HG03439 (cell line): ENCODE results near the gene KRTAP15-1.

ENCODE experiments used
- ATAC-seq: cut with Tn5 transposase; IDR thresholded peaks from one replicate; pipeline ENCODE4 v1.9.1; 2021; ENCODE audit warnings: mild to moderate bottlenecking, moderate library complexity; ENCODE audit not compliant: unreplicated experiment

The KRTAP15-1 gene

GRCh38 chr21:30439975-30440374 lies at the start of gene KRTAP15-1:
TSS of gene KRTAP15-1 (plus strand) at chr21:30440275. CDS start at chr21:30440328, 53 bp downstream.
- no peak for ATAC-seq

GRCh38 chr21:30391492-30392025 lies 48.5 kb upstream of the KRTAP15-1 start:
- ATAC-seq: no peak

GRCh38 chr21:30395731-30396130 lies 44.3 kb upstream of the KRTAP15-1 start, which contains the start of gene KRTAP13-1:
TSS of gene KRTAP13-1 (plus strand) at chr21:30396031. CDS start at chr21:30396087, 56 bp downstream.
- no peak for ATAC-seq

GRCh38 chr21:30408782-30409494 lies 31.1 kb upstream of the KRTAP15-1 start:
- ATAC-seq: no peak

- ATAC-seq: no peak
Measured at GRCh38 chr21:30415993-30416392, 24.1 kb upstream of the KRTAP15-1 start.

- ATAC-seq: no peak
Measured at GRCh38 chr21:30425826-30426225, 14.2 kb upstream of the KRTAP15-1 start, which contains the start of gene KRTAP13-3. TSS of gene KRTAP13-3 (minus strand) at chr21:30425926. CDS start at chr21:30425912, 14 bp downstream.

GRCh38 chr21:30426731-30427130 lies 13.3 kb upstream of the KRTAP15-1 start:
- ATAC-seq: no peak

GRCh38 chr21:30430170-30430655 lies 9.9 kb upstream of the KRTAP15-1 start, which contains the start of gene KRTAP13-4:
TSS of gene KRTAP13-4 (plus strand) at chr21:30430220. CDS start at chr21:30430276, 56 bp downstream.
- no peak for ATAC-seq

GRCh38 chr21:30434033-30434631 lies 5.9 kb upstream of the KRTAP15-1 start:
- ATAC-seq: no peak

- ATAC-seq: no peak
Measured at GRCh38 chr21:30437010-30437565, 3.0 kb upstream of the KRTAP15-1 start.

- ATAC-seq: no peak
Measured at GRCh38 chr21:30443226-30443625, 3.2 kb downstream of the KRTAP15-1 start.

- ATAC-seq: no peak
Measured at GRCh38 chr21:30444204-30444603, 4.1 kb downstream of the KRTAP15-1 start.

- no peak for ATAC-seq
Measured at GRCh38 chr21:30447056-30447455, 7.0 kb downstream of the KRTAP15-1 start.

- ATAC-seq: no peak
Measured at GRCh38 chr21:30448514-30448913, 8.4 kb downstream of the KRTAP15-1 start.

GRCh38 chr21:30463713-30464112 lies 23.6 kb downstream of the KRTAP15-1 start:
- no peak for ATAC-seq

GRCh38 chr21:30468900-30469714 lies 29.0 kb downstream of the KRTAP15-1 start:
- ATAC-seq: no peak

GRCh38 chr21:30478004-30478403 lies 37.9 kb downstream of the KRTAP15-1 start:
- no peak for ATAC-seq

- ATAC-seq: no peak
Measured at GRCh38 chr21:30479259-30479658, 39.2 kb downstream of the KRTAP15-1 start.

- no peak for ATAC-seq
Measured at GRCh38 chr21:30480145-30480544, 40.1 kb downstream of the KRTAP15-1 start, which contains the start of gene KRTAP19-1. TSS of gene KRTAP19-1 (minus strand) at chr21:30480367. CDS start at chr21:30480317, 50 bp downstream.

GRCh38 chr21:30482130-30482529 lies 42.1 kb downstream of the KRTAP15-1 start:
- ATAC-seq: no peak
